AG10803 (cell line): ENCODE results near the gene PCBP3.

Experiments
- DNase-seq: peaks from one replicate; pipeline ENCODE4 v3.0.0; 2010; ENCODE audit warnings: low read depth
- H3K4me3 ChIP-seq: 2 replicates; pipeline ENCODE4 v1.5.1; 2011; ENCODE audit warnings: mild to moderate bottlenecking, low read length, control low read depth
- CTCF ChIP-seq: conservative IDR thresholded peaks from 2 replicates; pipeline ENCODE4 v1.5.1; 2011; ENCODE audit warnings: mild to moderate bottlenecking, low read length, control low read depth, inconsistent platforms

The PCBP3 gene

GRCh38 chr21:45632160-45632559, 11.4 kb upstream of the PCBP3 start:
- H3K4me3 ChIP-seq = no peak overlapping the region
- TF ChIP-seq CTCF = no peak
- no peak for DNase-seq

GRCh38 chr21:45632637-45633251, 10.8 kb upstream of the PCBP3 start:
- DNase-seq = no peak
- no peak overlapping the region for H3K4me3 ChIP-seq
- no peak for TF ChIP-seq CTCF

- DNase-seq = peak; percentile 40
- H3K4me3 ChIP-seq = peak overlapping the region; percentile 17; the same call in 1 of the 2 replicates
These were observed 8.9 kb upstream of the PCBP3 start for GRCh38 chr21:45634511-45635183.

GRCh38 chr21:45635271-45636151, 8.0 kb upstream of the PCBP3 start:
- no peak for TF ChIP-seq CTCF
- H3K4me3 ChIP-seq = no peak overlapping the region
- no peak for DNase-seq

More at GRCh38 chr21:45634511-45635183, 8.9 kb upstream of the PCBP3 start:
- no peak for TF ChIP-seq CTCF

GRCh38 chr21:45636459-45636858, 7.1 kb upstream of the PCBP3 start:
- TF ChIP-seq CTCF = no peak
- no peak overlapping the region for H3K4me3 ChIP-seq
- no peak for DNase-seq

- no peak for DNase-seq
- H3K4me3 ChIP-seq = no peak overlapping the region
- no peak for TF ChIP-seq CTCF
These were observed 6.4 kb upstream of the PCBP3 start for GRCh38 chr21:45636951-45637646.
